GM19035 (cell line): ENCODE data around the gene SEC31A.
"Not testable (repeated sequence)": the region's sequence is repeated elsewhere in the genome, so short reads cannot be mapped to it uniquely, and the experiment has no call there.

Source experiments
- ATAC-seq: cut with Tn5 transposase; IDR thresholded peaks from one replicate; pipeline ENCODE4 v1.9.1; 2021; ENCODE audit not compliant: unreplicated experiment

Gene SEC31A

GRCh38 chr4:82898322-82899243, 7.6 kb upstream of the SEC31A start:
- no peak for ATAC-seq

GRCh38 chr4:82896755-82897154, 5.8 kb upstream of the SEC31A start:
- no peak for ATAC-seq

GRCh38 chr4:82893942-82894341, 3.0 kb upstream of the SEC31A start:
- no peak for ATAC-seq

GRCh38 chr4:82892467-82892802, 1.5 kb upstream of the SEC31A start:
- ATAC-seq: no peak

GRCh38 chr4:82891707-82892466, 934 bp upstream of the SEC31A start:
- ATAC-seq: no peak

- peak; percentile 5 for ATAC-seq
Measured at GRCh38 chr4:82890528-82890900, 439 bp downstream of the SEC31A start.

GRCh38 chr4:82889287-82889686, 1.7 kb downstream of the SEC31A start:
- no peak for ATAC-seq

GRCh38 chr4:82886147-82886942, 4.6 kb downstream of the SEC31A start:
- ATAC-seq: no peak

- no peak for ATAC-seq
Measured at GRCh38 chr4:82885410-82885809, 5.5 kb downstream of the SEC31A start.

GRCh38 chr4:82868572-82868971, 22.4 kb downstream of the SEC31A start:
- no peak for ATAC-seq

- ATAC-seq: no peak
Measured at GRCh38 chr4:82866706-82867385, 24.1 kb downstream of the SEC31A start.

- ATAC-seq: not testable (repeated sequence)
Measured at GRCh38 chr4:82866033-82866432, 24.9 kb downstream of the SEC31A start.

- ATAC-seq: no peak
Measured at GRCh38 chr4:82865592-82865991, 25.4 kb downstream of the SEC31A start.

GRCh38 chr4:82864336-82864979, 26.5 kb downstream of the SEC31A start:
- no peak for ATAC-seq

GRCh38 chr4:82861529-82861928, 29.4 kb downstream of the SEC31A start:
- ATAC-seq: no peak

- ATAC-seq: not testable (repeated sequence)
Measured at GRCh38 chr4:82860487-82860886, 30.5 kb downstream of the SEC31A start.

GRCh38 chr4:82852751-82853285, 38.1 kb downstream of the SEC31A start:
- ATAC-seq: no peak

- no peak for ATAC-seq
Measured at GRCh38 chr4:82851885-82852750, 38.8 kb downstream of the SEC31A start.

GRCh38 chr4:82851318-82851717, 39.6 kb downstream of the SEC31A start:
- ATAC-seq: no peak
